Prostate gland (tissue), 2 donors: ENCODE data around the gene FA2H.

Experiments
- CTCF ChIP-seq, 4 experiments: fragments of 200-600 bp in 2 of 4; fragments of 450-650 bp in 2 of 4; sonication (generic) in 2 of 4; IDR thresholded peaks; 1 replicate in 3 of 4; 2 replicates in 1 of 4; pipeline ENCODE4 v1.5.1; 2016 to 2019; ENCODE audit warnings: antibody characterized with exemption in 4 of 4, mild to moderate bottlenecking in 2 of 4, moderate library complexity in 2 of 4
- POLR2A ChIP-seq: fragments of 450-650 bp; IDR thresholded peaks from one replicate; pipeline ENCODE4 v1.6.1; 2016; ENCODE audit warnings: antibody characterized with exemption, mild to moderate bottlenecking
- POLR2AphosphoS5 ChIP-seq: sonication (generic); formaldehyde crosslinking; IDR thresholded peaks from one replicate; pipeline ENCODE4 v1.6.1; 2017; ENCODE audit warnings: antibody characterized with exemption

GRCh38 chr16:74725651-74726455 lies 48.8 kb downstream of the FA2H start:
- TF ChIP-seq CTCF (IDR thresholded peaks at IDR 0.05) (no peak), POLR2A (no peak), POLR2AphosphoS5 (no peak)
